ENCODE measurements around the gene MIDN. TPM values are rescaled to one million over a fixed set of nuclear protein-coding genes. Genes with fewer than 3 reads are reported as not detected.

Gene MIDN
- total RNA-seq, 4 donors from 2014 or later, result 34.9 to 117 (median 86.3) TPM

- H3K27ac ChIP-seq, result peak overlapping the region; percentile 92 to 99 (median 98)
- in situ Hi-C loops (cut with MboI; ENCODE audit: low sequenced_read_pairs in 4 of 4), result no loop called here
- intact Hi-C loops (cut with DNase I; ENCODE audit: low total_unique reads), result loop anchor here (2.0 to 10.0 kb wide), 4 partner anchors 79 to 481 kb away; partner anchors contain the start of genes ADAMTSL5, GAMT and PTBP1
- no peaks in the 10 kb centered on the region for H3K9me3 ChIP-seq
- H3K27me3 ChIP-seq, result no peaks in the 10 kb centered on the region
- DNase-seq (no peak), ATAC-seq (no peak)
- H3K4me3 ChIP-seq, result peak overlapping the region; percentile 68 to 83 (median 76)
- TF ChIP-seq POLR2A (IDR thresholded peaks at IDR 0.05), result peak in 1 of 2 donors; percentile 66
- no peak for TF ChIP-seq CTCF (IDR thresholded peaks at IDR 0.05 in 4 of 5, conservative IDR thresholded peaks at IDR 0.05 in 1 of 5)
- peaks cover 0 to 57% of the 10 kb centered on the region in 2 donors for H3K36me3 ChIP-seq
- peaks cover 50 to 51% of the 10 kb centered on the region in 2 donors for H3K4me1 ChIP-seq
Measured at GRCh38 chr19:1275976-1276627, 27.7 kb downstream of the MIDN start.

GRCh38 chr19:1276628-1277022 lies 28.2 kb downstream of the MIDN start:
- Histone ChIP-seq H3K36me3 (peaks cover 0 to 52% of the 10 kb centered on the region in 2 donors), H3K9me3 (no peaks in the 10 kb centered on the region), H3K4me3 (peak overlapping the region in 2 of 4 donors; percentile 71 to 82), H3K4me1 (peaks cover 45 to 46% of the 10 kb centered on the region in 2 donors), H3K27ac (peak overlapping the region; percentile 92 to 99 (median 98)), H3K27me3 (no peaks in the 10 kb centered on the region)
- DNase-seq, result peak in 1 of 2 donors; percentile 26
- ATAC-seq, result no peak
- TF ChIP-seq CTCF (IDR thresholded peaks at IDR 0.05 in 4 of 5, conservative IDR thresholded peaks at IDR 0.05 in 1 of 5), result no peak
- TF ChIP-seq POLR2A (IDR thresholded peaks at IDR 0.05), result no peak
- intact Hi-C loops (cut with DNase I; ENCODE audit: low total_unique reads), result loop anchor here (5.0 to 10.0 kb wide), 3 partner anchors 126 to 482 kb away; partner anchors contain the start of genes ADAMTSL5, GAMT and PTBP1
- in situ Hi-C loops (cut with MboI; ENCODE audit: low sequenced_read_pairs in 4 of 4), result no loop called here

- peak overlapping the region in 2 of 4 donors; percentile 96 to 99 for H3K27ac ChIP-seq
- ATAC-seq (no peak), DNase-seq (peak in 1 of 2 donors; percentile 31)
- no peaks in the 10 kb centered on the region for H3K9me3 ChIP-seq
- peaks cover 0 to 48% of the 10 kb centered on the region in 2 donors for H3K36me3 ChIP-seq
- no peaks in the 10 kb centered on the region for H3K27me3 ChIP-seq
- no peak overlapping the region for H3K4me3 ChIP-seq
- intact Hi-C loops (cut with DNase I; ENCODE audit: low total_unique reads), result loop anchor here (5.0 to 10.0 kb wide), 3 partner anchors 125 to 482 kb away; partner anchors contain the start of genes ADAMTSL5, GAMT and PTBP1
- in situ Hi-C loops (cut with MboI; ENCODE audit: low sequenced_read_pairs in 4 of 4), result no loop called here
- peaks cover 42% of the 10 kb centered on the region in 2 donors for H3K4me1 ChIP-seq
- TF ChIP-seq POLR2A (IDR thresholded peaks at IDR 0.05), result no peak
- no peak for TF ChIP-seq CTCF (IDR thresholded peaks at IDR 0.05 in 4 of 5, conservative IDR thresholded peaks at IDR 0.05 in 1 of 5)
Measured at GRCh38 chr19:1277061-1277460, 28.7 kb downstream of the MIDN start.

GRCh38 chr19:1278074-1278473 lies 29.7 kb downstream of the MIDN start:
- no peak overlapping the region for H3K4me3 ChIP-seq
- H3K27me3 ChIP-seq, result peaks cover under 1 to 5% (median 4%) of the 10 kb centered on the region in 3 donors
- H3K36me3 ChIP-seq, result peaks cover 0 to 38% of the 10 kb centered on the region in 2 donors
- H3K27ac ChIP-seq, result no peak overlapping the region
- ATAC-seq (no peak), DNase-seq (no peak)
- in situ Hi-C loops (cut with MboI; ENCODE audit: low sequenced_read_pairs in 4 of 4) (no loop called here), intact Hi-C loops (cut with DNase I; ENCODE audit: low total_unique reads) (loop anchor here (5.0 to 10.0 kb wide), 3 partner anchors 124 to 483 kb away; partner anchors contain the start of genes ADAMTSL5, GAMT and PTBP1)
- no peak for TF ChIP-seq CTCF (IDR thresholded peaks at IDR 0.05 in 4 of 5, conservative IDR thresholded peaks at IDR 0.05 in 1 of 5)
- H3K4me1 ChIP-seq, result peaks cover 31 to 32% of the 10 kb centered on the region in 2 donors
- H3K9me3 ChIP-seq, result no peaks in the 10 kb centered on the region
